Middle frontal gyrus (tissue), 1 donor: ENCODE data around the gene HDGFL3.
A peak's percentile ranks its signal among the peaks of the same experiment; 100 is the strongest.
"Not testable (repeated sequence)": the region's sequence is repeated elsewhere in the genome, so short reads cannot be mapped to it uniquely, and the experiment has no call there.

Source experiments
- DNase-seq: peaks from one replicate; pipeline ENCODE4 v3.0.0-alpha.2; 2015; ENCODE audit warnings: low spot score; ENCODE audit errors: extremely low spot score

HDGFL3 gene

DNA sequence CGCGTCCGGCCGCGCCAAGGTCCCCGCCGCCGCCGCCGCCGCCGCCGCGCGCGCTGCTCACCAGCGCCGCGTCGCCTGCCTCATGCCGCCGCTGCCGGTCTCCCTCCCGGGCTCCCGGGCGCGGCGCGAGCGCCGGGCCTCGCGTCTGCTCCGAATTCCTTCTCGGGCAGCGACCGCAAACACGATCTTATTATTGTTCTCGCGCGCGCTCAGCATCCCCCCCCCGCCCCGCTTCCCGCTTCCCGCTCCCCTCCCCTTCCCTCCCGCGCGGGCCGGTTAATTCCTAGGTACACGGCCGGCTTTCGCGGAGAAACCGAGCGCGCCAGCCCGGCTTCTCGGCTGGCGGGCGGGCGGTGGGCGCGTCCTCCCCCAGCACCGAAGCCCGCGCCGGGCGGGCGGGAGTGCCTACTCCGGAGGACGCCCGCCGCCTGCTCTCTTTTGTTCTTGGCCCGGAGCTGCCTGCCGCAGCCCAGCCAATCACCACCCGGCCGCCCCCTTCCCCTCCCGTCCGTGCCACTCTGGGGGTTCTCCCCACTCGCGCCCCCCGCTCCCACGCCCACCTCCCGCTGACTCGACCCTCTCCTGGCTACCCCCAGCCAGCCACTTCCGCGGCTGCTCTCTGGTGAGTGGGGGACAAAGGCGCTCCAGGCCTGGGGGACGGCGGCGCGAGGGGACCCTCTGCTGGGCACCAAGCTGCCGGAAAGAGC lies at the start of gene HDGFL3:
HDGFL3 (minus strand) TSS at position 164 of the 707 bp plus-strand sequence. CDS start 409 bp downstream, outside the sequence.
- peak; percentile 14 for DNase-seq

DNA sequence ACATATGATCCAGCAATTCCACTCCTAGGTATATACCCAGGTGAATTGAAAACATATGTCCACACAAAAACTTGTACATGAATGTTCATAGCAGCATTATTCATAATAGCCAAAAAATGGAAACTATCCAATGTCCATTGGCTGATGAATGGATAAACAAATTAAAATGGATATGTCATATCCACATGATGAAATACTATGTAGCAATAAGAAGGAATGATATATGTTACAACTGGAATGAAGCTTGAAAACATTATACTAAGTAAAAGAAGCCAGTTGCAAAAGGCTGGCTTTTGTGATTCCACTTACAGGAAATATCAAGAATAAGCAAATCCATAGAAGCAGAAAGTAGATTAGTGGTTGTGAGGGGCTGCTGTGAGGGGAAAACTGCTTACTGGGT lies 43.2 kb upstream of the HDGFL3 start:
- no peak for DNase-seq

DNA sequence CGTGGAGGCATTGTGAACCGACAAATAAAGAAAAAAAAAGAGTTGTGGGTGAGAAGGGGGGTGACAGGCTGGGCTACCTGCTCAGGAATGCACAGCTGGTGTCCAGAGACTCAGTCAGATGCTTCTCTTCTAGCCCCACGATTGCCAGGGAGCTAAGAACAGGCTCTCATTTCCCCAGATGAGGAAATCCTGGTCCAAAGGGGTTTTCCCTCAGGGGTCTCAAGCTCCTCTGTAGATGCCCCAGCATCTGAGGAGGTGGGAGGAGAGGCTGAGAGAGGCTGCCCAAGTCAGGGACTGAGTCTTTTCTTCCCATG lies 41.4 kb upstream of the HDGFL3 start:
- no peak for DNase-seq

DNA sequence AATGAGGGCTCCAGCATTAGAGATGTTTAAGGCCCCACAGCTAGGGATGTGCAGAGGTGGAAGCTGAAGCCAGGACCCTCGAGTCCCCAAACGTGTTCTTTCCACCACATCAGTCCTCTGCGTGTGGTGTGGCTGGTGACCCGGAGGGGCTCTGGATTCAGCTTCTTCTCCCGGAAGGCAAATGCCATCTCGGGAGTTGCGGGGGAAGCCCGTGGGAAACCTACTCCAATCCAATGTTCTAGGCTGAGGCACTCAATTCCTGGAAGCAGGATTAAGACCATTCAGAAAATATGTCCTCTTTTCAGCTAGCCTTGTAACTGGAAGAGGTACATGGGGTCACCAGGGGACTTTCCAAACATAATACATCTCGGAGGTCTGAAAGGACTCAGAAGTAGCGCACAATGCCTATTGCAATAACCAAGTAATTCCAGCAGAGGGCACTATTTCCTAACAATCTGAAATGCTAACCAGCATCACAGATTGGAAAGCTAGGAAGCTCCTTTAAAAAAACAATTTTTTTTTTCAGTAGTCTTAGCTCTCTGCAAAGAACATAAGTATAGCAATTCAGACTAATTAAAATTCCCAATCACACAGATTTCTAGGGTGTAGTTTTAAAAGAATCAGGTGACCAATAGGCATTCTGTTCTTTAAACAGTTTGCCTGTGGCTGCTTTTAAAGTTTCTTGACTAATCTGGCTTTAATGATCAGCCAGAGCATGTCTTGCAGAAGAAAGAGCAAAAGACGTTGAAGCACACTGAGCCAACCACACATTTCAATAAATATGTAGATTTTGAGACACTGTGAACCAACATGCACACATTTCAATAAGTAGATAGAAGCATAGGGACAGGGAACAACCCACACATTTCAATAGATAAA lies 40.8 kb upstream of the HDGFL3 start:
- DNase-seq: peak; percentile 85

DNA sequence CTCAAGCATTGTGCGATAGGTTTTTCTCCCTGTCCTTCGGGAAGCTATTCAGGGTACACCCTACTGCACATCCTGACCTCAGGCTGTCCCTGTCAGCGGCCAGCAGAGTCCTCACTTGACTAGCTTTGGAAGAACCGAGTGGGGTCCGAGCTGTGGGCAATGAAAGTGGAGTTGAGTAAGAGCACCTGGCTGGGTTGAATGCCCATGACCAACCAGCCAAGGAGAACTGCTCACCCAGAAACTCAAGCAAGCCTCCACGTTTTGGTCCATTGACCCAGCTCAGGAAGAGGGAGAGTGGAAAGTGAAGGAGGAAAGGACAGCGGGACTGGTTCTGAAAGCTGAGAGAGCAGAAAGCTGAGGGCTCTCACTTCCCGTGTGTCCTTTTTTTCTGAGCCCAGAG lies 36.0 kb upstream of the HDGFL3 start:
- DNase-seq: no peak

DNA sequence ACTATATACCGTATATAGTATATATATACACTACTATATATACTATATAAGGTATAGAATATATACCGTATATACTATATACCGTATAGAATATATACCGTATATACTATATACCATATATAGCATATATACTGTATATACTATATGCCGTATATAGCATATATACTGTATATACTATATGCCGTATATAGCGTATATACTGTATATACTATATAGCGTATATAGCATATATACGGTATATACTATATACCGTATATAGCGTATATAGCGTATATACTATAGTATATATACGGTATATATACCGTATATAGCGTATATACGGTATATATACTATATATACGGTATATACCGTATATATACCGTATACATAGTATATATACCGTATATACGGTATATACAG lies 22.6 kb upstream of the HDGFL3 start:
- DNase-seq: no peak

DNA sequence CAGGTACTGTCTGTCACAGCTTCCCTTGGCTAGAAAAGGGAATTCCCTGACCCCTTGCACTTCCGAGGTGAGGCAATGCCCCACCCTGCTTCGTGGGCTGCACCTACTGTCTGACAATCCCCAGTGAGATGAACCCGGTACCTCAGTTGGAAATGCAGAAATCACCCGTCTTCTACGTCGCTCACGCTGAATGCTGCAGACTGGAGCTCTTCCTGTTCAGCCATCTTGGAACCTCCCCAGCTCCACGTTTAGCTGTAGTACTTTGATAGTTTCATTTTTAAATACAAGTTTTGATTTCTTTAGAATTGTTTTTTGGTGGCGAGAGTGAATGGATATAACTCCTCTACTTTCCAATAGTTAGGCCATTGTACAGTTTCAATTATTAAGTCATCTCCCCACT lies 17.8 kb upstream of the HDGFL3 start:
- no peak for DNase-seq

DNA sequence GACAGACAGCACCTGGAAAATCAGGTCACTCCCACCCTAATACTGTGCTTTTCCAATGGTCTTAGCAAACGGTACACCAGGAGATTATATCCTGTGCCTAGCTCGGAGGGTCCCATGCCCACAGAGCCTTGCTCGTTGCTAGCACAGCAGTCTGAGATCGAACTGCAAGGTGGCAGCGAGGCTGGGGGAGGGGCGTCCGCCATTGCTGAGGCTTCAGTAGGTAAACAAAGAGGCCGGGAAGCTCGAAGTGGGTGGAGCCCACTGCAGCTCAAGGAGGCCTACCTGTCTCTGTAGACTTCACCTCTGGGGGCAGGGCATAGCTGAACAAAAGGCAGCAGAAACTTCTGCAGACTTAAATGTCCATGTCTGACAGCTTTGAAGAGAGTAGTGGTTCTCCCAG lies 14.2 kb upstream of the HDGFL3 start:
- not testable (repeated sequence) for DNase-seq

DNA sequence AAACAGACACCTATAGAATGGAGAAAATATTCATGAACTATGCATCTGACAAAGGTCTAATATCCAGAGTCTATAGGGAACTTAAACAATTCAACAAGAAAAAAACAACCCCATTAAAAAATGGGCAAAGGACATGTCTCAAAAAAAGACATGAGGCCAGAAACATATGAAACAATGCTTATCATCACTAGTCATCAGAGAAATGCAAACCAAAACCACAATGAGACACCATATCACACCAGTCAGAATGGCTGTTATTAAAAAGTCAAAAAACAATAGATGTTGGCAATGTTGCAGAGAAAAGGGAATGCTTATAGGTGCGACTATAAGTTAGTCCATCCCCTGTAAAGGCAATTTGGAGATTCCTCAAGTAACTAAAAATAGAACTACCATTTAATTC lies 11.4 kb upstream of the HDGFL3 start:
- DNase-seq: no peak

DNA sequence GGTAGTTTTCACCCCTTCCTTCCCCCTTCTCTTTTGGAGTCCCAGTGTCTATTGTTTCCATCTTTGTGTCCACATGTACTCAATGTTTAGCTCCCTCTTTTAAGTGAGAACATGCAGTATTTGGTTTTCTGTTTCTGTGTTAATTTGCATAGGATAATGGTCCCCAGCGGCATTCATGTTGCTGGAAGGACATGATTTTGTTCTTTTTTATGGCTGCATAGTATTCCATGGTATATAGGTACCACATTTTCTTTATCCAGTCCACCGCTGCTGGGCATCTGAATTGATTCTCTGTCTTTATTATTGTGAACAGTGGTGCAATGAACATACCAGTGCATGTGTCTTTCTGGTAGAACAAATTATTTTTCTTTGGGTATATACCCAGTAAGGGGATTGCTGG lies 7.7 kb upstream of the HDGFL3 start:
- no peak for DNase-seq

DNA sequence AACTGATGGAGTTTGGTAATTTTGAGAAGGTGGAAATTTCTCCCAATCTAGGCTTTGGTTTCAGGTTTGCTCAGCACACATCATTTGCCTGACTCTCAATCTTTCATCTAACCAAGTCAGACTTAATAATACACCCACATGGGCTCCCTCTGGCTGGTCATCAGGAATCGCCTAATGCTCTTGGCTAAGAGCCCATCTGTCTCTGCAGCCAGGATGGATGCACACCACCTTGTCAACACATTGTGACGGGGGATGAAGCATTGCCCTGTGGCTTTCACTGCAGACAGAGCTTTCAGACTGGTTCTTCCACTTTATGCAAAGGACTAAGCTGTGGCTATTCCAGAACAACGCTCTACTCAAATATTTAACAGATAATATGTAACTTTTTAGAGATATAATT lies 3.0 kb upstream of the HDGFL3 start:
- no peak for DNase-seq

DNA sequence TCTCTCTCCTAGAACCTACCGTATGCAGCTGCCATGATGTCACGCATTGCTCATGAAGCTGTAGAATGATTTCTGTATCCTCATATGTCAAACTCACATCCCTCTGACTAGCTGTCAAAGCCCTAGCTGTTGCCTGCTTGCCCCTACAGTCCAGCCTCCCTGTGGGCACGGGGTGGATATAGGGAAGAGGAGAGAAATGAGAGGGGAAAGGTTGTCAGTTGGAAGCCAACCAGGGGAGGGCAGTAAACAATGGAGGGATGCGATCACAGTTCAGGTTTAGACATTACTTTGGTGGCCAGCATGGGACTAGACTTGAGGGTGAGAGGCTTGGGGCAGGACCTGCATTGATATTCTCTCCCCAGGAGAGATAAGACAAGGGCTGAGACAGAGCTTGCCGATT lies 1.7 kb upstream of the HDGFL3 start:
- no peak for DNase-seq

DNA sequence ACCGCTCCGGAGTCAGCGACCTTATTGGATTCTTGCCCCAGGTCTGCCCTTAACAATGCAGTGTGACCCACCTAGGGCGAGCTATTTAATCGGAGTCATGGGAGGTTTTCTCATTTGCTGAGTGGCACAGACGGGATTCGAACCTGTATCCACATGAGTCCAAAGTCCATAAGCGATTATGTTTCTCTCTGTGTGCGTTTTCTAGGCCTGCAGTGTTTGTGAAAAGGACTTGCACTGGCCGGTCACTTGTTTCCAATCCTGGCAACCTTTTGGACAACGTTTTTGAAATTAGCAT lies 691 bp upstream of the HDGFL3 start:
- no peak for DNase-seq

DNA sequence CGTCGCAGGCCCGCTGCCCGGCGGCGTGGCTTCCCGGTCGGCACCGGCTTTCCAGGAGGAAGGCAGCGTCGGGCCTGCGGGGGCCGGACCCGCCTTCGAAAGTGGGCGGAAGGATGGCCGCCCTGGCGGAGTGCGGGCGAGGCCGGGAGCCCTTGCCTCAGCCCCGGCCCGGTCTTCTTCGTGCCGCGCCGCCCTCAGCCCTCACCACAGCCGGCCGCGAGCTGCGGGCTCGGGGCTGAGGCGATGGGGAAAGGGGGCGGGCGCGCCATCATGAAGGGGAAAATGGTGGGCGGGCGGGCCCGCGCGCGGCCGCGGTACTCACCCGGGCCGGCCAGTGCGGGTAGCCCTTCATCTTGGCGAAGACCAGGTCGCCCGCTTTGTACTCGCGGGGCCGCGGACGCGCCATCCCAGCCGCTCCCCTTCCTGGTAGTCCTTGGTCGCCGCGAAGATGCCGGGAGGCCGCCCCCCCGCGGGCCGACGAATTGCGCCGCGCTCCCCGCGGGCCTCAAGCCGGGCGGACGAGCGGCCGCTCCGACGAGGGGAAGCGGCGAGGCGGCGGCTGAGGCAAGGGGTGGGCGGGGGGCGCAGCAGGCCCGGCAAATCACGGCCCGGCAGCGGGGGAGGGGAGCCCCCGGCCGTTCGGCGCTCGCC lies 489 bp downstream of the HDGFL3 start:
- DNase-seq: no peak

DNA sequence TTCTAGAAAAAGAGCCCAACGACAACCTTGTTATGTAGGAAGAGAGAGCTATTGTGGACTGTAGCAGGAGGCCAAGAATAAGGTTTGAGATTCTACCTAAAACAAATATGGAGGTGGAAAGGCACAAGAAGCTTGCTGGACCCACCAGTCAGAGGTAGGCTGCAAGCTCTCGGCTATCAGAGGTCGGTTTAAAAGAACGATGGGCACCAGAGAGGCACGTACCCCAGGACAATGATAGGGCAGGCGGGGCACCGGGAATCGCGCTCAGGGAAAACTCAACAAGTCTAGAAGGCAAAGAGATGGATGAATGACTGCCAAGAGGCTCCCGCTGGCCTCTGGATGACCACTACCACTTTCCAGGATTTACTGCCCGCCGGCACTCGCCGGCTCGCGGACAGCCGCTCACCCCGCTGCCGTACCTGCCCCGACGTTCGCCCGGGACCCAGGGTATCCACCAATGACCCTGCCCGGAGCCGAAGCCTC lies 1.1 kb downstream of the HDGFL3 start:
- DNase-seq: no peak

DNA sequence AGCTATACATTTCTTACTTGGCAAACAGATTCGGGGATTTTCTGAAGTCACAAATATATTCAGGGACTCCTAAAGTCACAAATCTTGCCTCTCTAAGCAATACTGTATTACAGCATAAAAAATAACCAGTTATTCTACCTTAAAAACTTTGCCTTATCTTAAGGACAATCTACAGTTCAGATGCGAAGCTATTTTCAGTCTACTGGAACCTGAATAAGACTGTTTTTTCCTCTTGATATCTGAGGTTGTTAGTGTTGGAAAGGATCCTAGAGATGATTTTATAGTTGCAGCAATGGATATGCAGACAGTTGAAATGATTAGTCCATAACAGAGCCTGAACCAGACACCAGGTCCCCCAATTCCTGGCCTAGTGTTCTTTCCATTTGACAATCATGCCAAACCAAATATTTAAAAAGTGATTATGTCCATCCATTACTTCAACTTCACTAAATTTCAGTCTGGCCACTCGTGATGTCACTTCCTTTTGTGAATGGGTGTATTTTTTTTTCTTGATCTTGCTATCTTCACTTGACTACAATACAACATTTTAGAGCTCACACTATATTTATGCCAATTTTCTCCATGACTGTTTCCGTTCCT lies 1.8 kb downstream of the HDGFL3 start:
- DNase-seq: no peak

DNA sequence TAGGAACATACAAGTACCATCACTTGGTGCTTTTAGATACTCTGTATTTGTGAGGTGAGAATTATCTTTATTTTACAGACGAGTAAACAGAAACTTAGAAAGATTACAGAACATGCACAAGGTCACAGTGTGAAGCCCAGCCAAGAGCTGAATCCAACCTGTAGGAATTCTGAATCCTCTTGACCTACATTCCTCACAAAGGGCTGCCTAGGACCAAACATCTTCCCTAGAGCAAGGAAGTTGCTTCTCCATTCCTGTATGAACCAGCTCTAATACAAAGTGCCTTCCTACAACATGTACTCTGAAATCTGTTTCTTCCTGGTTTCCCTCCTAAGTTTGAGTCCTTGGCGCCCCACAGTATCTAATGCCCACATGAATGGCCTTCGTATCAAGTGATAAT lies 2.9 kb downstream of the HDGFL3 start:
- DNase-seq: no peak

DNA sequence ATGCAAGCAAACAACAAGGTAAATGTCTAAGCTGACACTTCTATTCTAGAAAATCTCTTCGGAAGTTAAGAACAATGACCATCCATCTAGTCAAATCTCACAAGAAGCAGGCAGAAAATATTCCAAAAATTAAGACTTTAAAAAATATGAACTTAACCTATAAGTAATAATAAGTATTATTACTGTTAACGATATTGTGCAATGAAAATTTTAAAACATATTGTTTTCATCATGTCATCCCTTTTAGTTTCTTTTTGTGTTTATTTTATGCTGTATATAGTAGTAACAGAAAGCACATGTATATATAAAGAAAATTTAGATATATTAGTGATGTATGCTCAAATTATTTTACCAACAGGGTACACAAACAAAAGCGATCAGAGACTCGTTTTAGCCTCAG lies 4.1 kb downstream of the HDGFL3 start:
- DNase-seq: no peak

DNA sequence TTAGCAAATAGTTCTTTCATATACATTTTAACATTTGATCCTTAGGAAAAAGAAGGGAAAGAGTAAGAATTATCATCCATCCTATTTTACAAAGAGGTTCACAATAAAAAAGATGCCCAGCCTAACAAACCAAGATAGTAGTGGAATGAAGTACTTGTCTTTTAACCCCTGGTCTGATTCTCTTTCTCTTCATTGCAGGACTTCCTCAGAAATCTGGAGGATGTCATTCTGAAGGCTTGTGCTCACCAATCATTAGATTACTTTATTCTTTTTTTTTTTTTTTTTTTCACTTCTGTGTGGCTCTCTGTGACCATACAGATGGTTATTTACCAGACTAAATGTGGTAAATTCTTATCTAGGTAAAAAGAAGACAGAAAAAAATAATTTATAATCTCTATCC lies 7.0 kb downstream of the HDGFL3 start:
- DNase-seq: no peak

DNA sequence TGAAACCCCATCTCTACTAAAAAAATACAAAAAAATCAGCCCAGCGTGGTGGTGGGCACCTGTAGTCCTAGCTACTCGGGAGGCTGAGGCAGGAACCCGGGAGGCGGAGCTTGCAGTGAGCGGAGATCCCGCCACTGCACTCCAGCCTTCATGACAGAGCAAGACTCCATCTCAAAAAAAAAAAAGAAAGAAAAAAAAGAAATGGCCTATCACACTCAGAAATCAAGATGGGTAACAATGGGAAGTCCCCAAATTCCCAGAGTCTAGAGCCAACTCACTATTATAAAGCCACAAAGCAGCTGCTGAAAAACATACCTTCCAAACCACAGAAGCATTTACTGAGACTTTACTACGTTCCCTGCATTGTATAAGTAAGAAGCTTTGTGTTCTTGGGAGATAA lies 7.5 kb downstream of the HDGFL3 start:
- no peak for DNase-seq

DNA sequence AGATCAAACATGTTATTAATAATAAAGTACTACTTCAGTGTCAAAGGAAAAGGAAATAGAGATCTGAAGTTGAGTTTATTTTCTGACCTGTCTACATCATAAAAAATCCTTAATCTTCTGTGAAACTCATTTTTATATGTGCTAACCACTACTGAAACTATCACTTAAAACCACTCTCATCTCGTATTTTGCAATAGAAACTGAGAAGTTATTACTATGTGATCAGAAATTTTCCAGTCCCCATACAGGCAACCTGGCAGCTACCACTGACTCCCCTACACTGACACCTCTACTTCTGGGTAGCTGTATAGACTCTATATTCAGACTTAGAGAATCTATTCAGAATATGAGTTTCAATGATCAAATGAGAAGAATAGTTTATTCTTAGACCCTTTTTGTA lies 8.3 kb downstream of the HDGFL3 start:
- no peak for DNase-seq

DNA sequence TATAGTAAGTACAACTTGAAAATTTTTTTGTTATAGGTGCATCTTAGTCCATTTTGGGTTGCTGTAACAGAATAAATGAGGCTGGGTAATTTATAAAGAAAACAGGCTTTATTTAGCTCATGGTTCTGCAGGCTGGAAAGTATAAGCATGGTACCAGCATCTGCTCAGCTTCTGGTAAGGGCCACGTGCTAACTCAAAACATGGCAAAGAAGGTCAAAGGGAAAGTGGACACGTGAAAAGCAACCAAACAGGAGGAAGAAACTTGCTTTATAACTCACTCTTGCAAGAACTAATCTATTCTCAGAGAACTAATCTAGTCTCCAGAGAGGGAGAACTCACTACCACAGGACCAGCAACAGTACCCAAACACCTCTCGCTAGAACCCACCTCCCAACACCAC lies 9.1 kb downstream of the HDGFL3 start:
- no peak for DNase-seq
